Measurements from ENCODE around the gene UBE2O.
A peak's percentile ranks its signal among the peaks of the same experiment; 100 is the strongest.

DNA sequence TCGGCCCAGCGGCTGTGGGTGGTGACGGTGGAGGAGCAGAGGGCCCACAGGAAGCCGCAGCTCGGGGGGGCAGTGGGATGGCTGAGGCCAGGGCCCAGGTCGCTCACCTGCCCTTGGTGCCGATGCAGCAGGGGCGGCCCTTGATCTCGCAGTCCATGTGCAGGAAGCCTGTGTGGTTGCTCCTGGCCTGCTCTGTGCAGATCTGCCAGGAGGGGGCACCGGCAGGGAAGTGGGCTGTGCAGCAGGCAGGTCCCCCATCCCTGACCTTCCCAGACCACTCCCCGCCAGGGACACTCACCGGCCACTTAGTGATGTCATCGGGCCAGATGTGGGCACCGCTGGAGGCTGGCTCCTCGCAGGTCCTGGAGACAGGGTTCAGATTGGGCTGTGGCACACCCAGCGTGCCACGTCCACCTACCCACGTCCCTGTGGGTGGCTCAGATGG, 20.6 kb upstream of the UBE2O start:
- TF ChIP-seq, protein P1, sequence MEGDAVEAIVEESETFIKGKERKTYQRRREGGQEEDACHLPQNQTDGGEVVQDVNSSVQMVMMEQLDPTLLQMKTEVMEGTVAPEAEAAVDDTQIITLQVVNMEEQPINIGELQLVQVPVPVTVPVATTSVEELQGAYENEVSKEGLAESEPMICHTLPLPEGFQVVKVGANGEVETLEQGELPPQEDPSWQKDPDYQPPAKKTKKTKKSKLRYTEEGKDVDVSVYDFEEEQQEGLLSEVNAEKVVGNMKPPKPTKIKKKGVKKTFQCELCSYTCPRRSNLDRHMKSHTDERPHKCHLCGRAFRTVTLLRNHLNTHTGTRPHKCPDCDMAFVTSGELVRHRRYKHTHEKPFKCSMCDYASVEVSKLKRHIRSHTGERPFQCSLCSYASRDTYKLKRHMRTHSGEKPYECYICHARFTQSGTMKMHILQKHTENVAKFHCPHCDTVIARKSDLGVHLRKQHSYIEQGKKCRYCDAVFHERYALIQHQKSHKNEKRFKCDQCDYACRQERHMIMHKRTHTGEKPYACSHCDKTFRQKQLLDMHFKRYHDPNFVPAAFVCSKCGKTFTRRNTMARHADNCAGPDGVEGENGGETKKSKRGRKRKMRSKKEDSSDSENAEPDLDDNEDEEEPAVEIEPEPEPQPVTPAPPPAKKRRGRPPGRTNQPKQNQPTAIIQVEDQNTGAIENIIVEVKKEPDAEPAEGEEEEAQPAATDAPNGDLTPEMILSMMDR (IDR thresholded peaks at IDR 0.05; ENCODE audit: low read length): peak; percentile 33; the same call in 1 of the 2 replicates
- no peak for TF ChIP-seq EZH2 (IDR thresholded peaks at IDR 0.05; ENCODE audit: borderline replicate concordance, low read length)

All from OCI-LY1 (cell line).